Caco-2 (cell line): ENCODE results near the gene ZBED1. TPM values are rescaled to one million over a fixed set of nuclear protein-coding genes. Genes with fewer than 3 reads are reported as not detected.
A peak's percentile ranks its signal among the peaks of the same experiment; 100 is the strongest.

ENCODE experiments used
- BruUV-seq: library from RNA; stranded (reverse); fragments of 400-500 nt; replicated peaks from 2 replicates; lab custom pipeline; 2021; lab: Mats Ljungman, UMichigan
- CTCF ChIA-PET: fragments of 300-600 bp; sonication (Branson Sonifier 250); formaldehyde crosslinking; loops from one replicate; lab custom pipeline; 2022; ENCODE audit warnings: antibody characterized with exemption; lab: Charles Lee
- POLR2A ChIA-PET: fragments of 300-600 bp; sonication (Branson Sonifier 250); formaldehyde crosslinking; loops from one replicate; lab custom pipeline; 2022; ENCODE audit warnings: antibody characterized with exemption; lab: Charles Lee
- DNase-seq, 2 experiments: peaks; one replicate each; pipeline versions ENCODE4 v3.0.0 to v3.0.0-alpha.2; 2020 to 2022
- H3K27me3 ChIP-seq: replicated peaks from 2 replicates; pipeline ENCODE4 v1.6.0; 2011; ENCODE audit warnings: low read length; ENCODE audit not compliant: control insufficient read depth, insufficient read depth
- H3K36me3 ChIP-seq: 2 replicates; pipeline ENCODE4 v1.5.1; 2011; ENCODE audit warnings: low read length; ENCODE audit not compliant: control insufficient read depth, insufficient read depth
- H3K4me1 ChIP-seq: fragments of 250-450 bp; sonication (Bioruptor Pico); 2 replicates; pipeline ENCODE4 v1.5.1; 2020; ENCODE audit warnings: mild to moderate bottlenecking
- H3K4me3 ChIP-seq: 2 replicates; pipeline ENCODE4 v1.5.1; 2011; ENCODE audit warnings: low read depth, mild to moderate bottlenecking, control low read depth, low read length
- H3K9me3 ChIP-seq: fragments of 250-450 bp; sonication (Bioruptor Pico); 2 replicates; pipeline ENCODE4 v1.5.1; 2020; ENCODE audit warnings: mild to moderate bottlenecking, moderate library complexity
- H3K27ac Mint-ChIP-seq: one replicate; pipeline ENCODE4 v1.8.0; 2022; ENCODE audit warnings: mixed read lengths; ENCODE audit not compliant: unreplicated experiment
- H3K27me3 Mint-ChIP-seq: one replicate; pipeline ENCODE4 v1.8.0; 2022; ENCODE audit warnings: mixed read lengths; ENCODE audit not compliant: insufficient read depth, unreplicated experiment
- H3K36me3 Mint-ChIP-seq: one replicate; pipeline ENCODE4 v1.8.0; 2022; ENCODE audit warnings: mild to moderate bottlenecking, mixed read lengths; ENCODE audit not compliant: insufficient read depth, unreplicated experiment
- H3K4me1 Mint-ChIP-seq: one replicate; pipeline ENCODE4 v1.8.0; 2022; ENCODE audit warnings: low read depth, mixed read lengths; ENCODE audit not compliant: unreplicated experiment
- H3K4me3 Mint-ChIP-seq: one replicate; pipeline ENCODE4 v1.8.0; 2022; ENCODE audit warnings: mild to moderate bottlenecking, moderate library complexity, mixed read lengths; ENCODE audit not compliant: unreplicated experiment
- H3K9me3 Mint-ChIP-seq: one replicate; pipeline ENCODE4 v1.8.0; 2022; ENCODE audit warnings: mixed read lengths; ENCODE audit not compliant: unreplicated experiment
- intact Hi-C: fragments of 100-400 bp; cut with micrococcal nuclease; formaldehyde crosslinking; loops from one replicate; pipeline ENCODE4 v1.10.0; 2022; ENCODE audit not compliant: unreplicated experiment
- total RNA-seq: library from RNA; stranded (reverse); gene quantifications from 2 replicates; pipeline ENCODE4 v1.2.3, GENCODE V29; 2022
- TF ChIP-seq, protein P1 (sequence below), 2 experiments: fragments of 200-600 bp in 1 of 2; IDR thresholded peaks; 1 replicate in 1 of 2; 2 replicates in 1 of 2; pipeline versions ENCODE4 v1.5.1 to v1.8.0; 2011 to 2022; ENCODE audit warnings: antibody characterized with exemption in 1 of 2, control low read depth in 1 of 2, inconsistent platforms in 1 of 2, low read depth in 1 of 2, low read length in 1 of 2, mild to moderate bottlenecking in 1 of 2, moderate library complexity in 1 of 2; ENCODE audit not compliant: insufficient read depth in 1 of 2, severe bottlenecking in 1 of 2, unreplicated experiment in 1 of 2

The ZBED1 gene
- total RNA-seq, 1 experiment from 2014 or later = 68.8 TPM

- Mint-ChIP-seq H3K36me3 (peaks cover 27% of the 10 kb centered on the region), H3K4me1 (peaks cover 7% of the 10 kb centered on the region), H3K27ac (peak overlapping the region; percentile 79), H3K27me3 (no peaks in the 10 kb centered on the region), H3K4me3 (peak overlapping the region; percentile 66), H3K9me3 (no peaks in the 10 kb centered on the region)
- H3K9me3 ChIP-seq = no peaks in the 10 kb centered on the region
- H3K4me3 ChIP-seq = no peak overlapping the region
- no peaks in the 10 kb centered on the region for H3K36me3 ChIP-seq
- ChIA-PET POLR2A (no interaction called here), CTCF (no interaction called here)
- intact Hi-C loops = no loop called here
- BruUV-seq = no TSS peak
- H3K4me1 ChIP-seq = peaks cover 30% of the 10 kb centered on the region
- no peaks in the 10 kb centered on the region for H3K27me3 ChIP-seq
- DNase-seq = peak; percentile 67 to 83
- TF ChIP-seq, protein P1, sequence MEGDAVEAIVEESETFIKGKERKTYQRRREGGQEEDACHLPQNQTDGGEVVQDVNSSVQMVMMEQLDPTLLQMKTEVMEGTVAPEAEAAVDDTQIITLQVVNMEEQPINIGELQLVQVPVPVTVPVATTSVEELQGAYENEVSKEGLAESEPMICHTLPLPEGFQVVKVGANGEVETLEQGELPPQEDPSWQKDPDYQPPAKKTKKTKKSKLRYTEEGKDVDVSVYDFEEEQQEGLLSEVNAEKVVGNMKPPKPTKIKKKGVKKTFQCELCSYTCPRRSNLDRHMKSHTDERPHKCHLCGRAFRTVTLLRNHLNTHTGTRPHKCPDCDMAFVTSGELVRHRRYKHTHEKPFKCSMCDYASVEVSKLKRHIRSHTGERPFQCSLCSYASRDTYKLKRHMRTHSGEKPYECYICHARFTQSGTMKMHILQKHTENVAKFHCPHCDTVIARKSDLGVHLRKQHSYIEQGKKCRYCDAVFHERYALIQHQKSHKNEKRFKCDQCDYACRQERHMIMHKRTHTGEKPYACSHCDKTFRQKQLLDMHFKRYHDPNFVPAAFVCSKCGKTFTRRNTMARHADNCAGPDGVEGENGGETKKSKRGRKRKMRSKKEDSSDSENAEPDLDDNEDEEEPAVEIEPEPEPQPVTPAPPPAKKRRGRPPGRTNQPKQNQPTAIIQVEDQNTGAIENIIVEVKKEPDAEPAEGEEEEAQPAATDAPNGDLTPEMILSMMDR (IDR thresholded peaks at IDR 0.05; ENCODE audit: insufficient read depth in 1 of 2, low read depth in 1 of 2, low read length in 1 of 2, severe bottlenecking in 1 of 2, unreplicated experiment in 1 of 2) = no peak
Measured at GRCh38 chrX:2502668-2503519, 2.1 kb upstream of the ZBED1 start.

DNA sequence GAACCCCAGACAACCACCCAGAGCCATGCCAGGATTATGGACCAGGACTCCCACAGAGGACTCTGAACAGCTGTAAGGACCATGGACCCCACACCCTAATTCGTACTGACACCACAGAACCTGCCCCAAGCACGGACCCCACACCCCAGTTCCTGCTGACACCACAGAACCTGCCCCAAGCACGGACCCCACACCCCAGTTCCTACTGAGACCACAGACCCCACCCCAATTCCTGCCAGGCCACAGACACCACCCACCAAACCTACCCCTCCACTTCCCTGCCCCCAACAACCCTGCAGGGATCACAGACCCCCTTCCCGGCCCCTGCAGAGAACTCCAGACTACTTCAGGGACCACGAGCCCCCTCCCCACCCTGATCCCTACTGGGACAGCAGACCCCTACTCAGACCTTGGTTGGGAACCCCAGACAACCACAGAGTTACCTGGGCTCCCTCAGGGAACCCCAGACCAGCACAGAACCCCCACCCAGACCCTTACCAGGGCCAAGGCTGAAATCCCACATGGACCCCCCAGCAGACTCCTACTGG is 1.4 kb upstream of the ZBED1 start:
- H3K9me3 Mint-ChIP-seq = no peaks in the 10 kb centered on the region
- intact Hi-C loops = no loop called here
- H3K4me1 ChIP-seq = peaks cover 30% of the 10 kb centered on the region
- TF ChIP-seq, protein P1 (IDR thresholded peaks at IDR 0.05; ENCODE audit: insufficient read depth in 1 of 2, low read depth in 1 of 2, low read length in 1 of 2, severe bottlenecking in 1 of 2, unreplicated experiment in 1 of 2) = no peak
- H3K4me3 ChIP-seq = no peak overlapping the region
- no peaks in the 10 kb centered on the region for H3K36me3 ChIP-seq
- ChIA-PET CTCF (no interaction called here), POLR2A (no interaction called here)
- no peaks in the 10 kb centered on the region for H3K27me3 ChIP-seq
- peaks cover 31% of the 10 kb centered on the region for H3K36me3 Mint-ChIP-seq
- peaks cover 5% of the 10 kb centered on the region for H3K4me1 Mint-ChIP-seq
- peak overlapping the region; percentile 66 for H3K4me3 Mint-ChIP-seq
- no TSS peak for BruUV-seq
- peak overlapping the region; percentile 79 for H3K27ac Mint-ChIP-seq
- no peaks in the 10 kb centered on the region for H3K27me3 Mint-ChIP-seq
- DNase-seq = no peak
- no peaks in the 10 kb centered on the region for H3K9me3 ChIP-seq

DNA sequence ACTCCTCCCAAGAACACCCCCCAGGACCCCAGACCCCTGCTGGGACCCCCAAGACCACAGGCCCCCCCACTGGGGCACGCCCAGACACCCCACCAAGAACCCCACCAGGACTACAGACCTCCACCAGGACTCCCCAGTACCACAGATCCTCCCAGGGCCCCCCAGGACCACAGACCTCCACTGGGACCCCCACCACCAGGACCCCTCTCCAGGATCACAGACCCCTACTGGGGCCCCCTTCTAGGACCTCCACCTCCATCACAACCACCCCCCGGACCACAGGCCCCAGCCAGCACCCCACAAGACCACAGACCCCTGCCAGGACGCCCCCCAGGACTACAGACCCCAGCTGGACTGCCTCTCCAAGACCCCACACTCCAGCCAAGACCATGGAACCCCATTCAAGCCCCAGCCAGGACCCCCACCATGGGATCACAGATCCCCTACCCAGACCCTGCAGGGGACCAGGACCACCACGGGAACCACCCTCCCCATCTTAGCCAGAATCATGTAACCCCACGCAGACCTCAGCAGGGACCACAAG is 855 bp upstream of the ZBED1 start:
- DNase-seq = no peak
- no peaks in the 10 kb centered on the region for H3K27me3 ChIP-seq
- POLR2A ChIA-PET = no interaction called here
- H3K36me3 ChIP-seq = no peaks in the 10 kb centered on the region
- TF ChIP-seq, protein P1 (IDR thresholded peaks at IDR 0.05; ENCODE audit: insufficient read depth in 1 of 2, low read depth in 1 of 2, low read length in 1 of 2, severe bottlenecking in 1 of 2, unreplicated experiment in 1 of 2) = no peak
- intact Hi-C loops = no loop called here
- H3K4me1 Mint-ChIP-seq = no peaks in the 10 kb centered on the region
- H3K27ac Mint-ChIP-seq = peak overlapping the region; percentile 79
- no peaks in the 10 kb centered on the region for H3K9me3 Mint-ChIP-seq
- peak overlapping the region; percentile 66 for H3K4me3 Mint-ChIP-seq
- CTCF ChIA-PET = no interaction called here
- H3K9me3 ChIP-seq = no peaks in the 10 kb centered on the region
- peaks cover 32% of the 10 kb centered on the region for H3K36me3 Mint-ChIP-seq
- peaks cover 31% of the 10 kb centered on the region for H3K4me1 ChIP-seq
- no TSS peak for BruUV-seq
- no peaks in the 10 kb centered on the region for H3K27me3 Mint-ChIP-seq
- peak overlapping the region; percentile 48; the same call in 1 of the 2 replicates for H3K4me3 ChIP-seq
